Adipose tissue (tissue), 3 donors: ENCODE results near the gene NEK3. TPM values are rescaled to one million over a fixed set of nuclear protein-coding genes. Genes with fewer than 3 reads are reported as not detected.
"Not testable (repeated sequence)": the region's sequence is repeated elsewhere in the genome, so short reads cannot be mapped to it uniquely, and the experiment has no call there.

Experiments used
- H3K27ac ChIP-seq: one replicate; pipeline ENCODE4 v1.5.1; 2013; ENCODE audit warnings: low read depth, low read length
- WGBS, 3 donors: extraction: QIAGEN DNeasy Blood & Tissue Kit; methylation state at CpG; one replicate each; pipeline ENCODE4 v1.1.7; 2013; 5-methylcytosine and 5-hydroxymethylcytosine counted together
- polyA plus RNA-seq, 3 donors: library from polyadenylated mRNA; stranded (reverse); fragments of 200-250 nt; gene quantifications; one replicate each; pipeline ENCODE4 v1.2.3, GENCODE V29; 2013
- donor health status: healthy with polysubstance abuse.
- donor health status: Bipolar disorder and iron deficiency.
- donor health status: healthy.

NEK3 gene, protein sequence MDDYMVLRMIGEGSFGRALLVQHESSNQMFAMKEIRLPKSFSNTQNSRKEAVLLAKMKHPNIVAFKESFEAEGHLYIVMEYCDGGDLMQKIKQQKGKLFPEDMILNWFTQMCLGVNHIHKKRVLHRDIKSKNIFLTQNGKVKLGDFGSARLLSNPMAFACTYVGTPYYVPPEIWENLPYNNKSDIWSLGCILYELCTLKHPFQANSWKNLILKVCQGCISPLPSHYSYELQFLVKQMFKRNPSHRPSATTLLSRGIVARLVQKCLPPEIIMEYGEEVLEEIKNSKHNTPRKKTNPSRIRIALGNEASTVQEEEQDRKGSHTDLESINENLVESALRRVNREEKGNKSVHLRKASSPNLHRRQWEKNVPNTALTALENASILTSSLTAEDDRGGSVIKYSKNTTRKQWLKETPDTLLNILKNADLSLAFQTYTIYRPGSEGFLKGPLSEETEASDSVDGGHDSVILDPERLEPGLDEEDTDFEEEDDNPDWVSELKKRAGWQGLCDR
- 10 to 100 TPM in 1 of 3 donors, 1 to 10 TPM in 2; 8.2 to 32.2 (median 9.5) TPM for polyA plus RNA-seq

- no peak within 1 kb of the TSS for H3K27ac ChIP-seq
- 1 to 3% (median 3%) methylated on average over 59 to 74 of the region's 74 CpGs for WGBS, 3 donors
Measured at GRCh38 chr13:52159159-52159982, at the start of gene NEK3. Gene NEK3 (minus strand): TSS chr13:52159597. CDS start chr13:52156191, 3,406 bp downstream.

DNA sequence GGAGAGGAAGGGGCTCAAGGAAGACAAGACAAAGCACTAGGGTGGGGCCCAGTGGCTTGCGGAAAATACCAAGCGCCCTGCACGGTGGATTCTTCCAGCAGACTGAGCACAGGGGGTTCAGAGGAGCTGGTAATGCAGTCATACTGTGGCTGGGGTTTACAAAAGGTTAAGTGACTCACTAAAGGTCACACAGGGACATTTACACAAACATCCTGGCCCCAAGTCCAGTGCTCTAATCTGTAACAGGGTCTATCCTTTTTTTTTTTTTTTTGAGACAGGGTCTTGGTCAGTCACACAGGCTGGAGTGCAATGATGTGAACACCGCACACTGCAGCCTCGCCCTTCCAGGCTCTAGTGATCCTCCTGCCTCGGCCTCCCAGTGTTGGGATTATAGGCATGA is 49.0 kb upstream of the NEK3 start:
- 80 to 88% (median 84%) methylated on average over 6 of the region's 6 CpGs for WGBS, 3 donors
- H3K27ac ChIP-seq: not testable (repeated sequence)

- H3K27ac ChIP-seq: not testable (repeated sequence)
- 74 to 93% (median 92%) methylated on average over 2 to 3 of the region's 3 CpGs for WGBS, 3 donors
Measured at GRCh38 chr13:52207896-52208295, 48.5 kb upstream of the NEK3 start.

DNA sequence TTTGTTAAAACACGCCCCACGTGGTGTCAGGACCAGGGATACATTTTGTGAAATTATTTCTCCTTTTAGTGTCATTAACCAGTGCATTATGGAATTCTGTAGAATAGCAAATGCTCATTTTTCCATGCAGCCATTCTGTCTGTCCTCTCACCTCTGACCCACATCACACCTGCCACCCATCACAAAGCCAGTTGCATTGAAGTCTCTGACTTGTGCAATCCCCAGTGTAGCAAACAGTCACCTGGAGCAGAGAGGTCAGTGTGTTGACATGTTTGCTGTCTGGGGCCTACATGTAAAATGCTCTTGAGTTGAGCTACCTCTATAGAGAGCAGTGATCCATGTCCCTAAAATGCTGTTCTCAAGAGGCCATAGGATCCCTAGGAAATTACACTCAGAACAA is 47.9 kb upstream of the NEK3 start:
- no CpG with 5 or more reads among the region's 2 CpGs for WGBS, 3 donors
- H3K27ac ChIP-seq: not testable (repeated sequence)

- 62 to 82% (median 73%) methylated on average over 4 of the region's 4 CpGs for WGBS, 3 donors
- H3K27ac ChIP-seq: not testable (repeated sequence)
Measured at GRCh38 chr13:52204546-52204945, 45.1 kb upstream of the NEK3 start.

DNA sequence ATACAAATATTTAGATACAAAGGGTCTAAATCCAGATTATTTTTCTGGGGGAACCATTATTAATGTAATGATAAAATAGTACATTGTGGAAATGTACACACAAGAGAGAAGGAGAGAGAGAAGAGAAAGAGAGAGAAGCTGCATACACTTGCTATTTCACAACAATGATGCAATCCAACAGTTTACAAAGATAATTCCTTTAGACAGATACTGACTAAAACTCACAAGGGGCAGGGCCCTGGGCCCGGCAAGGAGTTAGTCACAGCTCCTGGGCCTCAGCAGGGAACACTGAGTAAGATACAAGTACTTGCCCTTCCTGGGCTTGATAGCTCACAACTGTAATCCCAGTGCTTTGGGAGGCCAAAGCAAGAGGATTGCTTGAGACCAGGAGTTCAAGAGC is 44.5 kb upstream of the NEK3 start:
- H3K27ac ChIP-seq: not testable (repeated sequence)
- WGBS, 3 donors: 17 to 65% (median 18%) methylated on average over 1 of the region's 1 CpG

- WGBS, 3 donors: 53 to 64% (median 54%) methylated on average over 7 of the region's 7 CpGs
- H3K27ac ChIP-seq: not testable (repeated sequence)
Measured at GRCh38 chr13:52202506-52202905, 43.1 kb upstream of the NEK3 start.

DNA sequence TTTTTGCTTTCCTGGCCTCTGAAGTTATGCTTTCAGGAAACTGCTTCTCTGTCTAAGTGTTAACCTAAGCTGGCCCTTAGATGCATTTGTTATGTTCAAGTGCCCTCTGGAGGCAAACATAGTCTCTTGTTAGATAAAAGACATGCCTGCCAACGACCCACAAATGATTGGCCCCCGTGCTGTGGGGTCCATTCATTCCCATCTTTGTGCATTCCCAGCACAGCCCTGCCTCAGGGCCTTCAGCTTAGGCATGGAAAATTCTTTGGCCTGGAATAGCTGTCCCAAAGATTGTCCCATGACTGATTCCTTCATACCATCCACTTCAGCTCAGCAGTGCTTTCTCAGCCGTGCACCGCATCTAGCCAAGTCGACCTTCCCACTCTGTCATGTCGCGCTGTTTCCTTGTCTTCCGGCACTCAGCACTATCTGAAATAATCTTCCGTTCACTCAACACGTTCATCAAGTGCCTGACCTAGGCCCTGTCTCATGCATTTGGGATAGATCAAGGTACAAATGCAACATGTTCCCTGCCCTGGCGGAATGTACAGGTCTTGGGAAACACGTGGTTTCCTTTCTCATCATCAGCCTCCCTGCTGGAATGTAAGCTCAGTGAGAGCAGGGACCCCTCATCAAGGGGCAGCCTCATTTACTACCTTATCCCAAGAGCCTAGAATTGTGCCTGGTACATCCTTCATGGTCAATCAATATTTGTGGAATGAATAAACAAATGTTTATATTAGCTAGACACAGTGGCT is 42.2 kb upstream of the NEK3 start:
- H3K27ac ChIP-seq: not testable (repeated sequence)
- 42 to 46% (median 42%) methylated on average over 12 of the region's 12 CpGs for WGBS, 3 donors

- 3 to 17% (median 7%) methylated on average over 34 of the region's 34 CpGs for WGBS, 3 donors
Measured at GRCh38 chr13:52195401-52195837, 36.0 kb upstream of the NEK3 start.

GRCh38 chr13:52194184-52194868 is 34.9 kb upstream of the NEK3 start:
- 0% methylated on average over 47 of the region's 47 CpGs for WGBS, 3 donors
- H3K27ac ChIP-seq: no peak overlapping the region

More at GRCh38 chr13:52195401-52195837, 36.0 kb upstream of the NEK3 start:
- H3K27ac ChIP-seq: no peak overlapping the region

- not testable (repeated sequence) for H3K27ac ChIP-seq
- WGBS, 3 donors: 0 to 2% (median 1%) methylated on average over 14 of the region's 14 CpGs
Measured at GRCh38 chr13:52193587-52194183, 34.3 kb upstream of the NEK3 start.

DNA sequence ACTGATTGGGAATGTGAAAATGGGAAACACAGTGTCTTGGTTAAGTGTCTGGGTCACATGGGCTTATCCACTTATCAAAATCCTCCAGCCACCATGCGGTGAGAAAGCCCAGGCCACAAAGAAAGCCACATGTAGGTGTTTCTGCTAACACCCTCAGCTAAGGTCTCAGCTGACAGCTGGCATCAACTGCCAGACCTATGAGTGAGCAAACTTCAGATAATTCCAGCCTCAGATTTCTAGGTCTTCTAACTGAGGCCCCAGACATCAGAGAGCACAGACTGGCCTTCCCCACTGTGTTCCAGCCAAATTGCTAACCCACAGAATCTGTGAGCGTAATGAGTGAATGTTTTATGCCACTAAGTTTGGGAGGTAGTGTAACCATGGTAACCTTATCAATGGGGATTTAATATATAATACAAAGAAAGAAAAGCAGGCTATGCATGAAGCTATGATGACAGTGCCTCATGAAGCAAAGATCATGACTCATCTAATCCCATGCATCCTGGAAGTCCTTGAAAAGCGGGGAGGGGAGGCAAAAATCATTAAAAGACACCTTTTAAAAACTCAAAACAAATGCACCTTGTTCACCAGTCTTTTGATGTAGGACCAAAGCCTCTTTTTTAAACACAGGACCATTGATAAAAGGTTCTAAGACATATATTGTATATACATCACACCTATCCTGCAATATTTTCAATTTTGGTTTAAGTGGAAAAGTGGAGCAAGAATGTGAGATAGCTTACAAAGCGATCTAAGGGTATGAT is 28.2 kb upstream of the NEK3 start:
- 71 to 88% (median 80%) methylated on average over 3 to 4 of the region's 4 CpGs for WGBS, 3 donors
- not testable (repeated sequence) for H3K27ac ChIP-seq

GRCh38 chr13:52187029-52187423 is 27.6 kb upstream of the NEK3 start:
- H3K27ac ChIP-seq: no peak overlapping the region
- WGBS, 3 donors: 53 to 97% (median 95%) methylated on average over 1 of the region's 1 CpG

DNA sequence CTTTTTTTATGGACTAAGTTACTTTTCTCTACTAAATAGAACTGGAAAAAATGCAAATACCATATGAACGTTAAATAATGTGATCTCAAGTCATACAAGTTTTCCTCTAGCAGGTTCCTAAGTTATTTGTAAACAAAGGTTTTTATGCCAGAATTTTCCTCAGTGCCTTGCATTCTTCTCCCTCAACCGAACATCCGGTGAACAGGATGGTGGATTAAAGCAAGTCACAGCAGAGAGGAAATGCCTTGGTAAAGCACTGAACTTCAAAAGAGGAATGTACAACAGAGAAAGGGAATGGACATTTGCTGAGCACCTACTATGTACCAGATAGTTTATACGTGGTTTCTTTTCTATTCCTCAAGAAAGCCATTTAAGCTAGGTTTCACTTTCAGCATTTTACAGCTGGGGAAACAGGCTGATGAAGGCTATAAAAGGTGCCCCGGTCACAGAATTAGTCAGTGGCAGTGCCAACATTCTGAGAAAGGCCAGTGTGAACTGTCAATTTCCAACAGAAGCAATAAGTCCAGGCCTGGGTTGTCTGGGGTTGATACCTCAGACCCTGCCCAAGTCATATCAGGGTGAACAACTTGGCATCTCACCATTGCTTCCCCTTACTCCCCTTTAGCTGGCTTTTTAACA is 22.0 kb upstream of the NEK3 start:
- WGBS, 3 donors: 49 to 82% (median 52%) methylated on average over 5 of the region's 5 CpGs
- not testable (repeated sequence) for H3K27ac ChIP-seq

DNA sequence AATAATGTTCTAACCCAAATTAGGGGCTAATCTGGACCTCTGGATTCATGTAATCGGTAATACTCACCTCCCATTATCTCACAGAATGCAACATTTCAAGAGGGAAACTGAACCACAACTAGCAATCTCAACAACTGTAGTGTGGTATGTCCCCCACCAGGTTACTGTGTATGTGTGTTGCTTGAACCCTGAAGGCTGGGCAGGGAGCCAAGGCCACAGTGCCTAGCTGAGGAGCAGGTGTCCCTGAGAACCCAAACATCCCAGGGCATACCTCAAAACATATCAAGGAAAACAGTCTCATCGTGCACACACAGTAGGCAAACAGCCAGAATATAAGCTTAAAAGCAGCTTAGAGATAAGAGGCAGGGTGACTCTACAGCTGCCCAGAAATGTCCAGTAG is 20.5 kb upstream of the NEK3 start:
- 68 to 91% (median 82%) methylated on average over 2 of the region's 2 CpGs for WGBS, 3 donors
- H3K27ac ChIP-seq: no peak overlapping the region

DNA sequence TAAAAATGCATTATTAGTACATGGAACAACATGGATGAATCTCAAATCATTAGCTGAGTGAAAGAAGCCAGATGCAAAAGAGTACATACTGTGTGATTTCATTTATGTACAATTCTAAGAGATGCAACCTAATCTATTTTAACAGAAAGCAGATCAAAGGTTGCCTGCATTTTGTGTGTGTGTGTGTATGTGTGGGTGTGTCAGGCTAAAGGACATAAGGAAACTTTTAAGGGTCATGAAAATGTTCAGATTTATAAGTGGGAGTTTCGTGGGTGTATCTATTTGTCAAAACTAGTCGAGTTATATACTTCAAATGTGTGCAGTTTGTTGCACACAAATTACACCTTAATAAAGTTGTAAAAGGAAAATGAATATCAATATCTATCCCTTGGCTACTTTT is 17.9 kb upstream of the NEK3 start:
- H3K27ac ChIP-seq: no peak overlapping the region
- 82 to 87% (median 83%) methylated on average over 2 of the region's 2 CpGs for WGBS, 3 donors
